Measurements from ENCODE around the gene DIPK1B. TPM values are rescaled to one million over a fixed set of nuclear protein-coding genes. Genes with fewer than 3 reads are reported as not detected.
A peak's percentile ranks its signal among the peaks of the same experiment; 100 is the strongest.

The DIPK1B gene
- total and polyA plus RNA-seq, 11 donors, result 14.4 to 46.3 (median 19.8) TPM

- peaks cover 0 to 7% (median 0%) of the 10 kb centered on the region in 9 donors for H3K27me3 ChIP-seq
- H3K4me1 ChIP-seq, result peaks cover 3 to 41% (median 22%) of the 10 kb centered on the region in 12 donors
- H3K4me3 ChIP-seq, result no peak overlapping the region
- TF ChIP-seq POLR2A (IDR thresholded peaks at IDR 0.05), result no peak
- TF ChIP-seq CTCF (IDR thresholded peaks at IDR 0.05), result no peak
- intact Hi-C loops (cut with DNase I), result loop anchor here in 3 of 10 donors (2.0 to 10.0 kb wide), 3 partner anchors 53 to 211 kb away; partner anchors contain the start of gene SEC16A (in 2 of the 3)
- H3K27ac ChIP-seq, result no peak overlapping the region
- ATAC-seq (peak in 3 of 4 donors; percentile 25 to 41 (median 41)), DNase-seq (peak in 2 of 5 donors; percentile 35 to 49)
- H3K36me3 ChIP-seq, result no peaks in the 10 kb centered on the region
- H3K9me3 ChIP-seq, result no peaks in the 10 kb centered on the region
- 51 to 69% (median 65%) methylated on average over 4 to 10 of the region's 10 CpGs for WGBS, 4 donors
These were observed 16.9 kb upstream of the DIPK1B start for GRCh38 chr9:136695435-136695895.

GRCh38 chr9:136695955-136696354 lies 16.4 kb upstream of the DIPK1B start:
- H3K36me3 ChIP-seq, result no peaks in the 10 kb centered on the region
- no peaks in the 10 kb centered on the region for H3K9me3 ChIP-seq
- no peak overlapping the region for H3K27ac ChIP-seq
- H3K27me3 ChIP-seq, result peaks cover 0 to 11% (median 0%) of the 10 kb centered on the region in 9 donors
- DNase-seq, result no peak
- 84 to 93% (median 87%) methylated on average over 8 to 23 of the region's 23 CpGs for WGBS, 4 donors
- no peak for TF ChIP-seq CTCF (IDR thresholded peaks at IDR 0.05)
- TF ChIP-seq POLR2A (IDR thresholded peaks at IDR 0.05), result no peak
- peaks cover 0 to 38% (median 19%) of the 10 kb centered on the region in 12 donors for H3K4me1 ChIP-seq
- ATAC-seq, result no peak
- no peak overlapping the region for H3K4me3 ChIP-seq
- intact Hi-C loops (cut with DNase I), result loop anchor here in 3 of 10 donors (2.0 to 10.0 kb wide), 3 partner anchors 53 to 211 kb away; partner anchors contain the start of gene SEC16A (in 2 of the 3)

- Histone ChIP-seq H3K4me1 (peaks cover 0 to 38% (median 16%) of the 10 kb centered on the region in 12 donors), H3K9me3 (no peaks in the 10 kb centered on the region), H3K27ac (no peak overlapping the region), H3K36me3 (no peaks in the 10 kb centered on the region), H3K4me3 (no peak overlapping the region), H3K27me3 (peaks cover 0 to 14% (median 3%) of the 10 kb centered on the region in 9 donors)
- no peak for ATAC-seq
- WGBS, 4 donors, result 71 to 81% (median 78%) methylated on average over 6 to 9 of the region's 9 CpGs
- DNase-seq, result no peak
- no peak for TF ChIP-seq CTCF (IDR thresholded peaks at IDR 0.05)
- TF ChIP-seq POLR2A (IDR thresholded peaks at IDR 0.05), result no peak
- intact Hi-C loops (cut with DNase I), result loop anchor here in 2 of 10 donors (10.0 kb wide), 1 partner anchor 212 kb away; the partner anchor contains the start of gene SEC16A (in 2 of the 2)
These were observed 15.9 kb upstream of the DIPK1B start for GRCh38 chr9:136696502-136696901.

GRCh38 chr9:136697146-136697820 lies 15.1 kb upstream of the DIPK1B start:
- peak in 2 of 5 donors; percentile 20 to 28 for DNase-seq
- intact Hi-C loops (cut with DNase I), result loop anchor here in 2 of 10 donors (10.0 kb wide), 1 partner anchor 212 kb away; the partner anchor contains the start of gene SEC16A (in 2 of the 2)
- Histone ChIP-seq H3K27ac (no peak overlapping the region), H3K4me1 (peaks cover 0 to 34% (median 15%) of the 10 kb centered on the region in 12 donors), H3K36me3 (no peaks in the 10 kb centered on the region), H3K9me3 (no peaks in the 10 kb centered on the region), H3K27me3 (peaks cover 0 to 18% (median 3%) of the 10 kb centered on the region in 9 donors), H3K4me3 (no peak overlapping the region)
- ATAC-seq, result no peak
- TF ChIP-seq CTCF (IDR thresholded peaks at IDR 0.05), result no peak
- no peak for TF ChIP-seq POLR2A (IDR thresholded peaks at IDR 0.05)
- WGBS, 4 donors, result 49 to 72% (median 64%) methylated on average over 13 to 23 of the region's 23 CpGs
